Measurements from ENCODE around the gene SEC16A. TPM values are rescaled to one million over a fixed set of nuclear protein-coding genes. Genes with fewer than 3 reads are reported as not detected.

SEC16A gene
- total RNA-seq, 1 experiment from 2014 or later, result 44.5 TPM

DNA sequence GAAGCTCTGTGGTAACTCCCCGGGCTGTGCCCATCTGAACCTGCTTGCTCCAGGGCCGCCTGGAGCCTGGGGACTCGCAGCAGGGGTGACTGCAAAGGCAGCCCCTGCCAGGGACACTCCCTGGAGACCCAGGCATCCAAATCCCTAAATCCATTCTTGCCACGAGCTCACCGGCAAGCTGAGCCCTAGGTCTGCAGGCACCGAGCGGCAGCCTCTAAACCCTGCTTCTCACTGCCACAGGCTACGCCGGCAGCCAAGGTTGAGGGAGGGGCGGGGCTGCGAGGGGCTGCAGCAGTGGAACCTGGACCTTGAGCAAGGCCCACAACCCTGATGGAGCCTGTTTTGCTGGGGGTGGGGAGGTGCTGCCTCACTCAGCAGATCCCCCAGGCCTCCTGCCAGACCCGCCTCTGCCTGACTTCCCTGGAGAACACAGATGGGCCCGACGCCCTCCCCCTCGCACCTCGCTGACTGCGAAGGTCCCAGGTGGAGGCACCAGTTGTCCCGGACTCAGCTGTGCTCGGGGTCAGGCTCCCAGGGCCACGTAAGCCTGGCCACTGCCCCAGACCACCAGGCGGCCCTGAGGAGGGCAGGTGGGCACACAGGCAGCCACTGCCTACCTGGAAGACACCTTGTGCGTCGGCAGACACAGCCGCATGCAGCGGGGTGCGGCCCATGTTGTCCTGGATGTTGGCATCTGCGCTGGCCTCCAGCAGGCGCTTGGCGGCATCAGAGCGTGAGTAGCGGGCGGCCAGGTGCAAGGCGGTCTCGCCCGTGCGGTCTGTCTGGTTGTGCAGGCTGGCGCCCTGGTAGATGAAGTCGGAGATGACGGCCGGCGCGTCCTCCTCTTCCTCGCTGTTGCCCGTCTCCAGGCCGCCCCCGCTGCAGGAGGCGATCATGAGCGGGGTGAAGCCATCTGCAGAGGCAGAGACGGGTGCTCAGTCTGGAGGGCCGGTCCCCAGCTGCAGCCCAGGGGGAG is 17.4 kb upstream of the SEC16A start:
- no peak for DNase-seq
- Histone ChIP-seq H3K4me1 (no peaks in the 10 kb centered on the region), H3K36me3 (peaks cover 36% of the 10 kb centered on the region), H3K27ac (no peak overlapping the region), H3K9me3 (replicated peaks) (no peaks in the 10 kb centered on the region), H3K4me3 (no peak overlapping the region), H3K27me3 (no peaks in the 10 kb centered on the region)

DNA sequence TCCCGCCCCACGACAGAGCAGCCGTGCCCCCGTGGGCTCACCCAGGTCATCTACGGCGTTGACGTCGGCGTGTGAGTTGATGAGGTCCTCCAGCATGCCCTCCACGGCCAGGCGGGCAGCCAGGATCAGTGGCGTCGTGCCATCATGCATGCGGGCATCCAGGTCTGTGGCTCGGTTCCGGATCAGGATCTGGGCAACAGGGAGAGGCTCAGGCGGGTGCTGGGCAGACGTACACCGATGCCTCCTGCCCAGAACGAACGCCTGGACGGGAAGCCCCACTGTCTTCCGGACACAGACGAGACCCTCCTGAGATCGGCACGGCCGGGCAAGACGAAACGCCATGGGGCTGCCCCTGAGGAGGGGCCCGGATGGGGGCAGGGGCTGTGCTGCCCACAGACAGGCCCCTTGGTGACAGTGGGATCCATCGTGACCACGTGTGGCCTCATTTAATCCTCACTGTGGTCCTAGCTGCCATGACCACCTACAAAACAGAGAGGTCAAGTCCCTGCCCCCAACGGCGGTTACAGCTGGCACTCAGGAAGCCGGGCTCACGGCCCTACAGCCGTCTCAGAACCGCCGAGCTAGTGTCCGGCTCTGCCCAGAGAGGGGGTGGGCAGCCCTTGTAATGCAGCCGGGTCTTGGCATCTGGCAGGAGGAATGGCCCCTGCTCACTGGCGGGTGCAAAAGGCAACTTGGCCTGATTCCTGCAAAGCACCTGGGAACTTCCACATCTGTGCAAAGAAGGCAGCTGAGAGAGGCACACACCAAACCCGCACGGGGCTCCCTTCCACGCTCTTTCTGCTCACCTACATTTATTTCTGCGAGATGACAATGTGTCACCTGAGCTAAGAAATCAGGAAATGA is 16.5 kb upstream of the SEC16A start:
- DNase-seq, result no peak
- no peaks in the 10 kb centered on the region for H3K4me1 ChIP-seq
- no peak overlapping the region for H3K4me3 ChIP-seq
- H3K36me3 ChIP-seq, result peaks cover 34% of the 10 kb centered on the region
- H3K27me3 ChIP-seq, result no peaks in the 10 kb centered on the region
- no peak overlapping the region for H3K27ac ChIP-seq
- no peaks in the 10 kb centered on the region for H3K9me3 ChIP-seq (replicated peaks)

DNA sequence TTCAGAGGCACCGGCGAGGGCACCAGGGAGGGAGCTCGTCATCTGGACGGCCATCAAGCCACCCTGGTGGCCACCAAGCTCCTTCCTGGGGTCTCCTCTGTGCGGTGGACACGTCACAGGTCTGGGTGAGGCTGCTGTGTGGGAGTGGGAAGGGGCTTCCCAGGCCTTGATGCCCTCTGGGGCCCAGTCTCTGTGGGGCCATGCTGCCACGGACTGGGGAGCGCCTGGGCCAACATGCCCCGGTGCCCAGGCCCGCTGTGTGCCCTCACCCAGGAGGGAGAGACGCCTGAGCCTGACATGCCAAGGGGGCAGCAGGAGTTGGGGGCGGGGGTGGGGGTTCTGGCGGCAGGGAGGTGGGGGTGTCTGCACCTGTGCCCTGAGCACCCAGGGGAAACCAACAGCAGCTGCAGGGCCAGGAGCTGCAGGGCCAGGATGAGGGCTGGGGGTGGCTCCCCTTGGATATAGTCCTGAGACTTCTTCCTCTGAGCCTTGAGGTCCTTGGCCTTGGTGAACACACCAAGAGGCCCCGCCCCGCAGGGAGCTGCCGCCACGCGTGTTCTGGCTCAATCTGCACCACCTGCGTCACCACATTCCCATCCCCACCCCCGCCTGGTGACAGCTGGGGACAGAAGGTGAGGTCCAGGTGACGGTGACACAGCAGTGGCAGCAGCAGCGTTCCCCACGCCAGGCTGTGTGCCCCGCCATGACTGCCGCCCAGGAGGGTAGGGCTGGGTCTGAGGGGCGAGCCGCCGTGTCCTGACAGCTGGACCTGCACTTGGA is 15.3 kb upstream of the SEC16A start:
- Histone ChIP-seq H3K4me3 (no peak overlapping the region), H3K27me3 (no peaks in the 10 kb centered on the region), H3K4me1 (no peaks in the 10 kb centered on the region), H3K27ac (no peak overlapping the region), H3K36me3 (peaks cover 34% of the 10 kb centered on the region), H3K9me3 (replicated peaks) (no peaks in the 10 kb centered on the region)
- DNase-seq, result no peak

DNA sequence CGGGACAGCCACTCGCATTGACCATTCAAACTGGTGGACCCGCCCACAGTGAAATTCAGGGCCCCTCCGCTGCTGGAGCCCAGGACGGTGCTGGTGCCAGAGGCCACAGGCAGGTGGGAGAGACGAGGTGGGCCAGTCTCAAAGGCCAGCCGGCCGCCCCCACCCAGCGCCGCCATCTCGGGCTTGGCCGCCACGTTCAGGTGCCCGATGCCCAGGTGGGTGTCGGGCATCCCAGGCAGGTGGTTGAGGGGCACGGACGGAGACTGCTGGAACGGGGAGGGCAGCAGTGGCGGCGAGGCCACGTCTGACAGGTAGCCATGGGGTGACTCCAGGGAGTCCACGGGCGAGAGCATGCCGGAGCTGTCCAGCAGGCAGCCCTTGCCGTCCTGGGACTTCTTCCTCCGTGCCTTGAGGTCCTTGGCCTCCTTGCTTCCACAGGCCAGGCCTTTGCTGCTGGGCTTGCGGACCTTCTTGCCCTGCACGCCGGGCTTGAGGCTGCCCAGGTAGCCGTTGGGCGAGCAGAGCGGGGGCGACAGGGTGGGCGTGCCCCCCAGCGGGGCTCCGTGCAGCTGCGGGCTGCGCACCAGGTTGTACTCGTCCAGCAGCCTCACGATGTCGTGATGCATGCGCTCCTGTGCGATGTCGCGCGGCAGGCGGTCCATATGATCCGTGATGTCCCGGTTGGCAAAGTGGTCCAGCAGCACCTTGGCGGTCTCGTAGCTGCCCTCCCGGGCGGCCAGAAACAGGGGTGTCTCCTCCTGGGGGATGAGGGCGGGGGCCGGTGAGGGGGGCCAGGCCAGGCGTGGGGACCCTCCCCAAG is 14.2 kb upstream of the SEC16A start:
- Histone ChIP-seq H3K4me3 (no peak overlapping the region), H3K9me3 (replicated peaks) (no peaks in the 10 kb centered on the region), H3K27ac (no peak overlapping the region), H3K4me1 (no peaks in the 10 kb centered on the region), H3K27me3 (no peaks in the 10 kb centered on the region), H3K36me3 (peaks cover 34% of the 10 kb centered on the region)
- DNase-seq, result no peak

DNA sequence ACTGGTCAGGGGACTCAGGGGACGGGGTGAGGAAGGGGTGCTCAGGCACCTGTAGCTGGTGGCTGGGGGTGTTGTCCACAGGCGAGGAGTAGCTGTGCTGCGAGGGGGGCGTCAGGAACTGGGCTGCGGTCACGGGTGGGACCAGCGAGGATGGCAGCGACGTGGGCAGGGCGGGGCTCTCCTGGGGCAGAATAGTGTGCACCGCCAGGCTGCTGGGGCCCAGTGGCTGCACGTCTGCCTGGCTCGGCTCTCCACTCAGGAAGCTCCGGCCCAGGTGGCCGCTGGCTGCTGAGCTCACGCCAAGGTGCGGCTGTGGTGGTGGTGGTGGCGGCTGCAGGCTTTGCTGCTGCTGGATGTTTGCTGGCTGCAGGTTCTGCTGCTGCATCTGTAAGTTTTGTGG is 13.3 kb upstream of the SEC16A start:
- Histone ChIP-seq H3K4me3 (no peak overlapping the region), H3K27me3 (no peaks in the 10 kb centered on the region), H3K4me1 (no peaks in the 10 kb centered on the region), H3K9me3 (replicated peaks) (no peaks in the 10 kb centered on the region), H3K36me3 (peaks cover 29% of the 10 kb centered on the region), H3K27ac (no peak overlapping the region)
- no peak for DNase-seq

DNA sequence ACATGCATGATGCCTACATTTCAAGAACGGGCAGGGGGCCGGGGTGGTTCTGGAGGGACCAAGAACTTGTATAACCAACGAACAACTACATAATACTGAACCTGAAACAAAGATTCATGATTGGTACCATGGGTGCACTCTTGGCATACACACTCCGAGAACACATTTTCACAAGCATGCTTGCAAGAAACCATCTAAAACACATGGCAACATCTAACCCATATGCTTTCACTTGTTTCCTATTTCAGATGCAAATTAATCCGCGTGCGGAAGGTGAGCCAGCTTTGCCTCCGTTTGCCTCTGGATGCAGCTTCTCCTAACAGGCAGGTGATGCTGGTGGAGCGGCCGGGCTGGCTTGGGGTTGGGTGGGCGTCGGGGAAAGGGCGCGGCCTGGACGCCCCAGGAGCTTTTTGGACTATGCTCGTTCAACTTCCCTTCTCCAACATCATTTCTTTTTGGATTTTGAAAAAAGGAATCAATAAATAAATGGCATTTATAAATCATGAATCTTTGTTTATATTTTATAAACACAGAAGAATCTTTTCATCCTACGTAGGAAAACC is 12.5 kb upstream of the SEC16A start:
- Histone ChIP-seq H3K36me3 (peaks cover 21% of the 10 kb centered on the region), H3K4me1 (no peaks in the 10 kb centered on the region)
- DNase-seq, result no peak

DNA sequence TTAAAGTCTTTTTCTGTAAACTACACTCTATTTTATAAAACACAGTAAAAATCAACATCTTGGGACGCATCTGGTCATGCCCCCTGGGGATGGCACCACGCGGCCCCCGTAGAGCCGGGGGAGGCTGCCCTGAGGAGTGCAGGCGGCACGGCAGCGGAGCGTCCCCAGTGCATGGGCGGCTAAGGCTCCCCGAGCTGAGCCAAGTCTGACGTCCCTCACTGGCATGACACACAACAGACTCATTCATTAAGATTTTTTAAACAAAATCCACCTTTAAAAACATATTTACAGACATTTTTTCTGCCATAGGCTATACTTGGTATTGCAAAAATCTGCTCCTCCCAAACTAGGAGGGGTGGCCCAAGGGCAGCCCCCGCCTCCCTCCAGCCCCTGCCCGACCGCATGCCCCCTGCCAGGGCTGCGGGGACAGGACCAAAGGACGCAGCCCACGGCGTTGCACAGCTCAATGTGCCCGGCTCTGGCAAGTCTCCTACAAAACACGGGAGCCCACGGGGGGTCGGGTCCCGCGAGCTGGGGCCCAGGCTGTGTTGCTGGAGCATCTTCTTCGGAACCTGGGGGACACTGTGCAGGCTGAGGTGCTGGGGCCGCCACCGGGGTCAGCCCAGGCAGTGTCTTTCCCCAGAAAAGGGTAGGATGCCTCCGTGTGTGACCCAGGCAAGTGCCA is 11.8 kb upstream of the SEC16A start:
- H3K27ac ChIP-seq, result no peak overlapping the region
- H3K9me3 ChIP-seq (replicated peaks), result no peaks in the 10 kb centered on the region
- DNase-seq, result no peak
- H3K27me3 ChIP-seq, result no peaks in the 10 kb centered on the region
- H3K4me3 ChIP-seq, result no peak overlapping the region
- no peaks in the 10 kb centered on the region for H3K4me1 ChIP-seq
- peaks cover 18% of the 10 kb centered on the region for H3K36me3 ChIP-seq

More for the DNA sequence above, 12.5 kb upstream of the SEC16A start:
- no peak overlapping the region for H3K27ac ChIP-seq
- H3K4me3 ChIP-seq, result no peak overlapping the region
- H3K27me3 ChIP-seq, result no peaks in the 10 kb centered on the region
- no peaks in the 10 kb centered on the region for H3K9me3 ChIP-seq (replicated peaks)

DNA sequence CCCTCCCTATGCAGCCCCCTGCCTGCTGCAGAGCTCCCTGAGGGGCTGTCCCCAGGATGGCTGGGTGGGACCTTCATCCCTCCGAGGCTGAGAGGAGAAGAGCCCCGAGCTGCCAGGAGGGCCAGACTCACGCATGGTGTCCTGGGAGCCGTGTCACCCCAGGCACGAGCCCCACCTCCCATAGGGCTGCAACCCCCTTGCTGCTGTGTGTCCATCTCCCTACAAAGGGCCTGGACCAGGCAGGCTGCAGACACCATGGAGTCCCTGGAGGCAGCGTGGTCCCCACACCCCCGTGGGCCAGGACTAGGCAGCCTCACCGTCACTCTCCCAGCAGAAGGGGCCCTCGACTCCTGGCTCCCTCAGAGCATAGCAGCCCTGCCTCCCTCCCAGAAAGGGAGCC is 11.2 kb upstream of the SEC16A start:
- H3K4me3 ChIP-seq, result no peak overlapping the region

DNA sequence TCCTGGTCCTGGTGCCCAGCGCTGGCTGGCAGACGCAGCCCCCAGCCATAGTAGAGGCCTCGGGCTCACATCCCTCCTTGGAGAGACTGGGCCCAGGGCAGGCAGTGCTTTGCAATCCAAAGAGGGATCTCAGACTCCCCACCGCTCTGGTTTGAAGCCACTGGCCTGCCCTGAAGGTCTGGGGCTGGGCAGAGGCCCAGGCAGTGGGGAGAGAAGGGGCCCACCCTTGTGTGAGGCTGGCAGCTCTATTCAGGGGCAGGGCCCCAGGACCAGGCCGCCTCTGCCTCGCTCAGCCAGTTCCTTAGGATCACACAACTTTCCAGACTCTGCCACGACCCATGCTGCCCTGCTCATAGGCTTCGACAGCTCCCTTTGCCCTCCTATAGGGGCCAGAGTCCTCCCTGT is 10.7 kb upstream of the SEC16A start:
- Histone ChIP-seq H3K9me3 (replicated peaks) (no peaks in the 10 kb centered on the region), H3K36me3 (peaks cover 10% of the 10 kb centered on the region), H3K27ac (no peak overlapping the region), H3K4me3 (no peak overlapping the region), H3K4me1 (no peaks in the 10 kb centered on the region), H3K27me3 (no peaks in the 10 kb centered on the region)
- no peak for DNase-seq

More for the DNA sequence above, 11.2 kb upstream of the SEC16A start:
- Histone ChIP-seq H3K4me1 (no peaks in the 10 kb centered on the region), H3K27me3 (no peaks in the 10 kb centered on the region), H3K36me3 (peaks cover 13% of the 10 kb centered on the region), H3K27ac (no peak overlapping the region), H3K9me3 (replicated peaks) (no peaks in the 10 kb centered on the region)
- no peak for DNase-seq

DNA sequence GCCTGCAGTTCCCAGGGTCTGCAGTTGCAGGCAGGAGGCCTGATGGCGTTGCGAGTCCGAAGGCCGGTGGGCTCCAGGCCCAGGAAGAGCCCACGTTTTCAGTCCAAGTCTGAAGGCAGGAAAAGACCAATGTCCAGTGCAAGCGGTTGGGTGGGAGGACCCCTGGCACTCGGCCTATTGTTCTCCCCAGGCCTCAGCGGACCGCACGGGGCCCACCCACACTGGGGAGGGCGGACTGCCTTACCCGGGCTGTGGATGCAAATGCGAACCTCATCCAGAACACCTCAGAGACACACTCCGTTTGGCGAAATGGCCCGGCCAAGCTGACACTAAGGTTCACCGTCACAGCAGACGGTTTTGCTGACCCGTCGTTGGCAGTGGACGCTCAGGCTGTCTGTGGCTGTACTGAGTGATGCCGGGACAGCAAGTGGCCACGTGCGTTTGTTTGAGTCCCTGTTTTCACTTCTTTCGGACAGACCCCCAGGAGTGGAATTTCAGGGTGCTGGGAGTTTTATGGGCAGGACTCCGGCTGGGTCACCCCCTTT is 10.2 kb upstream of the SEC16A start:
- Histone ChIP-seq H3K27ac (no peak overlapping the region), H3K27me3 (no peaks in the 10 kb centered on the region), H3K36me3 (peaks cover 7% of the 10 kb centered on the region), H3K4me1 (no peaks in the 10 kb centered on the region), H3K4me3 (no peak overlapping the region), H3K9me3 (replicated peaks) (no peaks in the 10 kb centered on the region)
- DNase-seq, result no peak

DNA sequence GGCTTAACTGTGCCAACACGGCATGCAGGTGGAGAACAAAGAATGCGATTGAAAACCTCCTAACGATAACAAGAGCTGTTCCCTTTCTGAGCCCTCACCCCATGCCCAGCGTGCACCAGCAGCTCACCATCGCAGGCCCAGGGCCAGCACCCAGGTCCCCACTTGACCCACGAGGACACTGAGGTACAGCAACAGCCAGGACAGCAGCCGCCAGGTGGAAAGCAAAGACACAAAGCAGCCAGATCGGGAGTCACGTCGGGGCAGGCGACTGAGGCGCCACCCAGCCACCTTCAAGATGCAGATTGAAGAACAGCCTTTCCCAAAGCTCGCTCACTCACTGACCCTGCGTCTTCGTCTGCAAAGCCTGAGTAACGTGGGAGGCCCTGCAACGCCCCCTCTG is 6.9 kb upstream of the SEC16A start:
- H3K27ac ChIP-seq, result no peak overlapping the region
- no peaks in the 10 kb centered on the region for H3K36me3 ChIP-seq
- no peak for DNase-seq
- no peak overlapping the region for H3K4me3 ChIP-seq
- H3K27me3 ChIP-seq, result no peaks in the 10 kb centered on the region
- no peaks in the 10 kb centered on the region for H3K9me3 ChIP-seq (replicated peaks)
- peaks cover 2% of the 10 kb centered on the region; the same call in 1 of the 2 replicates for H3K4me1 ChIP-seq

DNA sequence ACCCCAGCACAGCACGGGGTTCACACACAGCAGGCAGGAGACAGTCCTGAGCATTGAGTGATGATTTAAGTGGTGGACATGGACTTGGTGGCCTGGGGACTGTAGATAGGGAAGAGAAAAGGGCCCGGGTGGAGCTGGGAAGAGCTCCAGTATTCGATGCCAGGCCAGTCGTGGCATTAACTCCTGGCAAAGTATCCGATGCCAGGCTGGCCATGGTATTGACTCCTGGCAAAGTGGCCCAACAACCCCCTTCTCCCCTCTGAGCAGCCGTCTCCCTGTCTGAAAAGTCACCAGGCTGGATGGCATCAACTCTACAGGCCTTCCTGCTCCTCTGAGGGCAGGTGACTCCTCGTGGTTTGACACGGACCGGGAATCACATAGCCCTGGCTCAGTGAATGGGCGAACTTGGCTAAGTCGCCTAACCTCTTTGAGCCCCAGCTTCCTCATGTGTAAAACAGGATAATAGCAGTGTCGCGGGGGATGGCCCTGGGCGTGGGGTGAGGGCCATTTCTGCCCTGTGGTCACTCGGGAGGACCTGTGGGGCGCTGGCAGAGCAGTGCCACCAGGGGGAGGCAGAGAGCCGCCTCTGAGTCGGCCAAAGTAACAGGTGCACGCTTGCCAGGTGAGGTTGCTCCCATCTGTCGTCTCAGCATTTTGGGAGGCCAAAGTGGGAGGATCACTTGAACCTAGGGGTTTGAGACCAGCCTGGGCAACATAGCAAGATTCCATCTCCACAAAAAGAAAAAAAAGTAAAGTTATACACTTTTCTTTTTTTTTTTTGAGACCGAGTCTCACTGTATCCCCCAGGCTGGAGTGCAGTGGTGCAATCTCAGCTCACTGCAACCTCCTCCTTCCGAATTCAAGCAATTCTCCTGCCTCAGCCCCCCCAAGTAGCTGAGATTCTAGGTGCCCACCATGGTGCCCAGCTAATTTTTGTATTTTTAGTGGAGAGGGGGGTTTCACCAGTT is 5.7 kb upstream of the SEC16A start:
- Histone ChIP-seq H3K27ac (no peak overlapping the region), H3K27me3 (no peaks in the 10 kb centered on the region), H3K4me3 (no peak overlapping the region), H3K36me3 (no peaks in the 10 kb centered on the region), H3K4me1 (peaks cover 6% of the 10 kb centered on the region; the same call in 1 of the 2 replicates), H3K9me3 (replicated peaks) (no peaks in the 10 kb centered on the region)
- peak; percentile 66 to 84 for DNase-seq
